GM18909 (cell line): Measurements from ENCODE around the gene ARSK.
"Not testable (repeated sequence)": the region's sequence is repeated elsewhere in the genome, so short reads cannot be mapped to it uniquely, and the experiment has no call there.

Experiments
- ATAC-seq: cut with Tn5 transposase; IDR thresholded peaks from one replicate; pipeline ENCODE4 v1.9.1; 2021; ENCODE audit warnings: mild to moderate bottlenecking; ENCODE audit not compliant: unreplicated experiment, poor library complexity

Gene ARSK

DNA sequence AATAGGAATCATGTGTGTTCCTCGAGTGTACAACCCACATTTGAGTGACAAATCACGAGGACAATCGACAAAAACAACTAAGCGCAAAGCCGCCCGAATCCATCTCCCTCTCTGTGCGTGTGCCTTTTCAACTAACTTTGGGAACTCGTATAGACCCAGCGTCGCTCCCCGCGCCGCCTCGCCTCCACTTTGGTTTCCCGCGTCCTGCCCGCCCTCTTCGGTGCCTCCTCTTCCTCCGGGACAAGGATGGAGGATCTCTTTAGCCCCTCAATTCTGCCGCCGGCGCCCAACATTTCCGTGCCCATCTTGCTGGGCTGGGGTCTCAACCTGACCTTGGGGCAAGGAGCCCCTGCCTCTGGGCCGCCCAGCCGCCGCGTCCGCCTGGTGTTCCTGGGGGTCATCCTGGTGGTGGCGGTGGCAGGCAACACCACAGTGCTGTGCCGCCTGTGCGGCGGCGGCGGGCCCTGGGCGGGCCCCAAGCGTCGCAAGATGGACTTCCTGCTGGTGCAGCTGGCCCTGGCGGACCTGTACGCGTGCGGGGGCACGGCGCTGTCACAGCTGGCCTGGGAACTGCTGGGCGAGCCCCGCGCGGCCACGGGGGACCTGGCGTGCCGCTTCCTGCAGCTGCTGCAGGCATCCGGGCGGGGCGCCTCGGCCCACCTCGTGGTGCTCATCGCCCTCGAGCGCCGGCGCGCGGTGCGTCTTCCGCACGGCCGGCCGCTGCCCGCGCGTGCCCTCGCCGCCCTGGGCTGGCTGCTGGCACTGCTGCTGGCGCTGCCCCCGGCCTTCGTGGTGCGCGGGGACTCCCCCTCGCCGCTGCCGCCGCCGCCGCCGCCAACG lies 65.3 kb downstream of the ARSK start, which contains the start of gene GPR150:
Gene GPR150 (plus strand): TSS at position 58 of the 840 bp plus-strand sequence. CDS start 189 bp downstream, at position 247.
- peak; percentile 70 for ATAC-seq

DNA sequence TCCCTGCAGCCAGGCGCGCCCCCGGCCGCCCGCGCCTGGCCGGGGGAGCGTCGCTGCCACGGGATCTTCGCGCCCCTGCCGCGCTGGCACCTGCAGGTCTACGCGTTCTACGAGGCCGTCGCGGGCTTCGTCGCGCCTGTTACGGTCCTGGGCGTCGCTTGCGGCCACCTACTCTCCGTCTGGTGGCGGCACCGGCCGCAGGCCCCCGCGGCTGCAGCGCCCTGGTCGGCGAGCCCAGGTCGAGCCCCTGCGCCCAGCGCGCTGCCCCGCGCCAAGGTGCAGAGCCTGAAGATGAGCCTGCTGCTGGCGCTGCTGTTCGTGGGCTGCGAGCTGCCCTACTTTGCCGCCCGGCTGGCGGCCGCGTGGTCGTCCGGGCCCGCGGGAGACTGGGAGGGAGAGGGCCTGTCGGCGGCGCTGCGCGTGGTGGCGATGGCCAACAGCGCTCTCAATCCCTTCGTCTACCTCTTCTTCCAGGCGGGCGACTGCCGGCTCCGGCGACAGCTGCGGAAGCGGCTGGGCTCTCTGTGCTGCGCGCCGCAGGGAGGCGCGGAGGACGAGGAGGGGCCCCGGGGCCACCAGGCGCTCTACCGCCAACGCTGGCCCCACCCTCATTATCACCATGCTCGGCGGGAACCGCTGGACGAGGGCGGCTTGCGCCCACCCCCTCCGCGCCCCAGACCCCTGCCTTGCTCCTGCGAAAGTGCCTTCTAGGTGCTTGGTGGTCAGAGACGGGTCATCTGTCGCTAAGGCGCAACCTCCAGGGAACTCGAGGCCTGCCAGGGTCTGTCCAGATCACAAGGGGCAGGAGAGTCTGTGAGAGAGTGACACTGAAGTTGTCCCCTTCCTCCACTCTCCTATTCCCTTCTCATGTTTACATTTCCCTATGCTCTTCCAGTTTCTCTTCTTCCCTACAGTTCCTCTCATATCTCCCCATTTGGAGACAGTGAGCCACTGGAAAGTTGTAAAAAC lies 66.3 kb downstream of the ARSK start:
- ATAC-seq, result peak; percentile 46

DNA sequence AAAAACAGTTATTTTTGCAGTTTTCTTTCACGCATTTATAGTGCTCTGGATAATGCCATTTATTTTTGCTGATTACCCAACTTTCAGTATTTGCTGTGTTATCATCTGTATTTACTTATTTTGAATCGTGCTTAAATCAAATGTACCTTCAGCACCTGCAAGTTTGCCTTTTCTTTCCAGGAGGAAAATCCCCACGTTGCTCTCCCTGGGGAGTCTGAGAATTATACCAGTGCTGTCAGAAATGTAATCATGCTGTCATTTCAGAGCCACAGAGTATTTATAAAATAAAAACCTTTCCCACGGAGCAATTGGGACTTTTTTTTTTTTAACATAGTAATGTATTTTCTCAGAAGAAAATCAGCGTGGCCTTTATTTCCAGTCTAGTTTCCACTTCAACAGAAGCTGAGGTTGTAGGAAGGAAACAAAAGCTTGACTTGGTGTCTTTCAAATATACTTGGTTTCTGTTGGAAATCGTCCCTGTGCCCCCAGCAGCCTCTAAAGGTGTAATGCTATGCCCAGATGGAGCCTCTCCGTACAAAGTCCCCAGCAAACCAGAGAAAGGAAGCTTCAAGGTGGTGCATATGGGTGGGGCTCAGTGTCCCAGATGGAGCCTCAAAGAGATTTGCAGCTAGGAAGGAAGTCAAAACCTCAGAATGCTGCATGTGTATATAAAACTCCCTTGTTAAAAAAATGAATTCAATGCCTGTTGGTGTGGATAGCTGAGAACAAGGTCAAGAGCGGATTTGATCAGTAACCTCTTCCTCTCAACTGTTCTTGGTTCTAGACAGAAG lies 67.1 kb downstream of the ARSK start:
- ATAC-seq, result no peak

DNA sequence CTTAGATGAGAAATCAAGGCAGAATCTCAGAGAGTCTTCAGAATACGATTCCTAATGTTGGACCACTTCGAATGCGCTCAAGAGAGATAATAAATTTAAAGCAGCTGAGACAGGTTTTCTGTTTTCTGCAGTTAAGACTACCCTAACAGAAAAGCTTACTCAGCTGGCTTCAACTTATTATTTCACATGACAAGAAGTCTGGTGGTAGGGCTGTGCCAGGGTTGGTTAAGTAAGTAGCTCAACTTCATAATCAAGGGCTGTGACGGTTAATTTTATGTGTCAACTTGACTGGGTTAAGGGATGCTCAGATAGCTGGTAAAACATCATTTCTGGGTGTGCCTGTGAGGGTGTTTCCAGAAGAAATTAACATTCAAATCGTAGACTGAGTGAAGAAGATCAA lies 68.8 kb downstream of the ARSK start:
- ATAC-seq, result no peak

DNA sequence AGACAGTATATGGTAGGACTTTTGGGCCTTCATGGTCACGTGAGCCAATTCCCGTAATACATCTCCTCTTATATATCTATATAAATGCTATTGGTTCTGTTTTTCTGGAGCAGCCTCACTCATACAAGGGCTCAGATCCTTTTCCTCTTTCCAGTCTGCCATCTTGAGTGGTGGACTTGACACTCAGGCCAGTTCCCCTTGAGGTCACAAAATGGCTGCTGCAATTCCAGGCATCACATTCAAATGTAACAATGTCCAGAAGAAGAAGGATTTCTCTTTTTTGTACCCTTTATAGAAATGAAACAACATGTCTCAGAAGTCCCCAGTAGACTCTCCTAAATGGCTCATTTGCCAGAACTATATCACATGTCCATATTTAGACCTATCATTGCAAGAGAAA lies 69.5 kb downstream of the ARSK start:
- ATAC-seq, result no peak

DNA sequence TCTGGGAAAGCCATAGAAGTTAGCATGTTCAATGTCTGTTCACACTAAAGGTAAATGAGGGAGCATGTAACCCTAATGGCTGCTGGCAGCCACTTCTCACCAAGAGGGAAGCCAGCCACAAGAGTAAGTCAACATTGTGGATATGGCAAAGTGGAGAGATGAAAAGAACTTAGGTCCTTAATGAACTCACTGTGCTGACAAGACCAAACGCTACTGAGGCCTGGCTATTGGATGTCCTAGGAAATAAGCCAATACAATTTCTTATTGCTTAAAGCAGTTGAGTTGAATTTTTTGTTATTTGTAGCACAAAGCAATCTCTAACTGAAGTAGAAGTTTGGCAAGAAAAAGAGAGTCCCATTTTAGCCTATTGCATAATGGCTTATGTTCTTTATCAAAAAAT lies 71.8 kb downstream of the ARSK start:
- no peak for ATAC-seq

DNA sequence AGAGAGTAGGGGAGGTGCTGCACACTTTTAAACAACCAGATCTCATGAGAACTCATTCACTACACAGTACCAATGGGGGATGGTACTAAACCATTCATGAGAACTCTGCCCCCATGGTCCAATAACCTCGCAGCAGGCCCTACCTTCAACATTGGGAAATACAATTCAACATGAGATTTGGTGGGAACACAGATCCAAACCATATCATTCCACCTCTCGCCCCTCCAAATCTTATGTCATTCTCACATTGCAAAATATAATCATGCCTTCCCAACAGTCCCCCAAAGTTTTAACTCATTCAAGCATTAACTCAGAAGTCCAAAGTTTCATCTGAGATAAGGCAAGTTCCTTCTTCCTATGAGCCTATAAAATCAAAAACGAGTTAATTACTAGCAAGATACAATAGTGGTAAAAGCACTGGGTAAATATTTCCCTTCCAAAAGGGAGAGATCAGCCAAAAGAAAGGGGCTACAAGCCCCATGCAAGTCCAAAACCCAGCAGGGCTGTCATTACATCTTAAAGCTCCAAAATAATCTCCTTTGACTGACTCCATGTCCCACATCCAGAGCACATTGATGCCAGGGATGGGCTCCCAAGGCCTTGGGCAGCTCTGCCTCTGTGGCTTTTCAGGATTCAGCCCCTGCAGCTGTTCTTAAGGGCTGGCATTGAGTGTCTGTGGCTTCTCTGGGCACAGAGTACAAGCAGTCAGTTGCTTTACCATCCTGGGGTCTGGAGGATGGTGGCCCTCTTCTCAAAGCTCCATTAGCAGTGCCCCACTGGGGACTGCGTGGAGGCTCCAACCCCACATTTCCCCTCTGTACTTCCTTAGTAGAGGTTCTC lies 73.3 kb downstream of the ARSK start:
- ATAC-seq, result no peak

DNA sequence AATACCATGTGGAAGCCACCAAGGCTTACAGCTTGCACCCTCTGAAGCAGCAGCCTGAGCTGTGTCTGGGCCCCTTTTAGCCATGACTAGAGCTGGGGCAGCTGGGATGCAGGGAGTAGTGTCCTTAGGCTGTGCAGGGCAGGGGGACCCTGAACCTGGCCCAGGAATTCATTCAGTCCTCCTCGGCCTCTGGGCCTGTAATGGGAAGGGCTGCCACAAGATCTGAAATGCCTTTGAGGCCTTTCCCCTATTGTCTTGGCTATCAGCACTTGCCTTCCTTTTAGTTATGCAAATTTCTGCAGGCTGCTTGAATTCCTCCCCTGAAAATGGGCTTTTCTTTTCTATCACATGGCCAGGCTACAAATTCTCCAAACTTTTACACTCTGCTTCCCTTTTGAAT lies 74.0 kb downstream of the ARSK start:
- ATAC-seq, result no peak

DNA sequence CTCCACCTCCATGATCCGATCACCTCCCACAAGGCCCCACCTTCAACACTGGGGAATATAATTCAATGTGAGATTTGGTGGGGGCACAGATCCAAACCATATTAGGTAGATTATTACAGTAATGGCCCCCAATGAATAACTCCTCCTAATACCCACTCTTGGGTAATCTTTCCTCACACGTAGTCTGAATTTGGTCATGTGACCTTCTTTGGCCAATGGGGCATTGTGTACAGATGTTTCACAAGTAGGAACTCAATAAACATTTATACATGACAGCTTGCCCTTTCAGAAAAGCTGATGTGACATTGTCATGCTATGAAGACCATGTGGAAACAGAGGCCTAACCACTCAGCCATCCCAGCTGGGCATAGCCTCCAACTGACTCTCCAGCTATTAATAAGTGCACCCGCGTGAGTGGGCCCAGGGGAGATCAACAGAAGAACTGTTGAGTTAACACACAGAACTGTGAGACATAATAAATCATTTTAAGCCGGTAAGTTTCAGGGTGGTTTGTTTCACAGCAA lies 75.6 kb downstream of the ARSK start:
- no peak for ATAC-seq

DNA sequence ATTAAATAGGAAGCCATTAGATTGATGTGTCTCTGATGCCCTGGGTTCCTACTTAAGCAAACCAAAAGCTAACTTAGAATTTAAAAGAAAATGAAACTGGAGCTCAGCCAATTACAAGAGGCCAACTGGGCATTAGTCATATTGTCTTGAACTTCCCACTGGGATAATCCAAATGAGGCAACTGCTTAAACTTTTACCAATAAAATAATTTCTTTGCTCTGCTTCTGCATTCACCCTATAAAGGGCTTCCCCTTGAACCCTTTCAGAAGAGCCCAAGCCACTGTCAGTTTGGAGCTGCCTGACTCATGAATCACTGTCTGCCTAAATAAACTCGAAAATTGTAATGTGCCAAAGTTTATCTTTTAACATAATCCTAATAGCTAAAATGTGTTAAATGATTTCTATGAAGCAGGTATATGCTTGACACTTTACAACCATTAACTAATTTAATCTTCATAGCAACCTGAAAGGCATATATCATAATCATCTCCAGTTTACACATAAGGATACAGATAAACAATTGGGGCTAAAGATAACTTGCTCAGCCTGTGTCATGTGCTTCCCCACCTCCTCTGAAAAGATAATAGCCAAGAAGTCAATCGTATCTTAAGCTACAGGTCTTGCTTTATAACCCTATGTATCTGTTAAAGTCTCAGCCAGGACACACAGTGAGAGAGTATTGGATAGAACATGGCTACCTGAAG lies 76.5 kb downstream of the ARSK start:
- peak; percentile 22 for ATAC-seq

DNA sequence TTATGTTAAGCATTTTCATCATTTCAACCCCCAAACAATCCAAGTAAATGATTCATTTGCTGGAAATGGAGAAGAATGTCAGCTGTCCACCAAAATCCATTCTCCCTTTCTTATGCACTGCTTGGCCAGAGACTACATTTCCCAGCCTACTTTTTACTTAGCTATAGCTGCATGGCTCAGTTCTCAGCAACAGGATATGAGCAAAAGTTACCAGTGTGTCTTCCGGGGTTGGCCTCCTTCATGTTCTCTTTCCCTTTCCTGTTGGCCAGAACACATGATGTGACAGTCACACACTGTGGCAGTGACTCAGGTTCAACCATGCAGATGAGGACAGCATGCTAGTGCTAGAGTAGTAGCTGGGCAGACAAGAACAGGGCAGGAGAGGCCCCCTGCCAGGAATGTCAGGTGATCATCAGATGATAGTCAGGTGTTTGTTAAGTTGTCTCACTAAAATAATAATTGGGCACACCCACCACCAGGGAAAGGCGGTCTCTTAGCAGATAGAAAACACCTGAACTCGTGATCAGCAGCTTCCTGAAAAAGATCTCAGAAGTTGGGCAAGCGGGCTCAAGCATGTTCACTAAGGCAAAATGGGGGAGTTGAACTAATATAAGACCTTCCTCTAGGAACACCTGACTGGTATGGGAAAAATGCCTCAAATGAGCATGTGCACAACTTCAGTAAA lies 77.2 kb downstream of the ARSK start:
- peak; percentile 94 for ATAC-seq

DNA sequence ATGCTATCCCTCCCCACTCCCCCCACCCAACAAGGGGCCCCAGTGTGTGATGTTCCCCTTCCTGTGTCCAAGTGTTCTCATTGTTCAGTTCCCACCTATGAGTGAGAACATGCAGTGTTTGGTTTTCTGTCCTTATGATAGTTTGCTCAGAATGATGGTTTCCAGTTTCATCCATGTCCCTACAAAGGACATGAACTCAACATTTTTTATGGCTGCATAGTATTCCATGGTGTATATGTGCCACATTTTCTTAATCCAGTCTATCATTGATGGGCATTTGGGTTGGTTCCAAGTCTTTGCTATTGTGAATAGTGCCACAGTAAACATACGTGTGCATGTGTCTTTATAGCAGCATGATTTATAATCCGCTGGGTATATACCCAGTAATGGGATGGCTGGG lies 78.0 kb downstream of the ARSK start:
- ATAC-seq, result not testable (repeated sequence)

DNA sequence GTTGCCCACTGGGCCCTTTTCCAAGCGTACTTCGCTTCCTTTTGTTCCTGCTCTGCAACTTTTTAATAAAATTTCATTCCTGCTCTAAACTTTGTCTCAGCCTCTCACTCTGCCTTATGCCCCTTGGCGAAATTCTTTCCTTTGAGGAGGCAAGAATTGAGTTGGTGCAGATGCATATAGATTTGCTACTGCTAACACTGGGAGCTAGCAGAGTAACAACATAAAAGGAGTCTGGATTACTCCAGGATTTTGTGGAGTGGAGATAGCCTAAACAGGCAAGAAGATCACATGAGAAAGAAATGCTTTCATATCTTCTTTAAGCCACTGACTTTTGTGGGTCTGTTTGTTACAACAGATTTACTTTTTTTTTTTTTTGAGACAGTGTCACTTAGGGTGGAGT lies 78.8 kb downstream of the ARSK start:
- no peak for ATAC-seq

DNA sequence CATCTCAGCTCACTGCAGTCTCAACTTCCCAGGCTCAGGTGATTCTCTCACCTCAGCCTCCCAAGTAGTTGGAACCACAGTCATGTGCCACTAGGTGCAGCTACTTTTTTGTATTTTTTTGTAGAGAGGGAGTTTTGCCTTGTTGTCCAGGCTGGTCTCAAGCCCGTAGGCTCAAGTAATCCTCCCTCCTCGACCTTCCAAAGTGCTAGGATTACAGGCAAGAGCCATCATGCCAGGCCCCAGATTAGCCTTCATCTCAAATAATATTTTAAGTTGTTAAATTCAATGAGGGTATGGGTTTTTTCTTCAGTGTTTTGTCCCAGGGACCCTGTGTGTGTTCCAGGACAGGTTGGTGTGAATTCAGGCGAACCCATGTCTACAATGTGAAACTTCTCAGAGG lies 79.2 kb downstream of the ARSK start:
- no peak for ATAC-seq

DNA sequence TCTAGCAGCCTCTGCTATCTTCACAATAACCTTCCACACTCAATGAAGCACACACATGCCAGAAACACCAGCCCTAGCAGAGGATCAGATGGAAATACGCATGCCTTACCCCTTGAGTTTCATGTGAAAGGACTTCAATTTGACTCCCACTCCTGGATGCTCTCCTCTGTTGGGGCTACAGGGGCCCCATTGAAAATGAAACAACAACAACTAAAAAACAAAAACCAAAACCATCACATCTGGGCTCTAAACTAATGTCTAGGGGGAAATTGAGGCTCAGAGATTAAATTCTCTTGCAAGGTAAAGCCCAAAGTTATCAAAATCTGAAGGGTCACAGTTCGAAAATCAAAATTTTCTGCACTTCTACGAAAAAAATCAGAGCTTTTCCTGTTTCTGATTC lies 83.7 kb downstream of the ARSK start:
- ATAC-seq, result no peak

DNA sequence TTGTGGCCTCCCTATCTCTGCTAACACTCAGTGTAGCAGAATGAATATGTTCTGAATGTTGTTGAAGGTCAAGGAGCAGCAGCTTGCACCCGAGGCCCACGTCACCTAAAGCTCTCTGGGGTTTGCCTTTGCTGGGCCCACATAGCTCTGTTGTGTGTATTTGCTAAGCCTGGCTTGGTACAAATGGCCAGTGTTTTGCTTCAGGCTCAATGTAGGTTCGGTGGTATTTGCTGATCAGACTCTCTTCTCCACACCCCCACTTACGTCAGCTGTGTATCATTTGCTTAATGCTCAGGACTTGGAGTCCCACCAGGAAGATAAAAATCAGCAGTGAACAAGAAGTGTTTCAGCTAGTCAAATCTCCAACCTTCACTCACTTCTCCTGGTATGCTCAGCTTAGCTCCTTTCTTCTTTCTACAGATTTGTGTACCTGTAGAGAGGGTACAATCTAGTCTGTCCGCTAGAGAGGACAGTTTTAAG lies 86.9 kb downstream of the ARSK start:
- no peak for ATAC-seq

DNA sequence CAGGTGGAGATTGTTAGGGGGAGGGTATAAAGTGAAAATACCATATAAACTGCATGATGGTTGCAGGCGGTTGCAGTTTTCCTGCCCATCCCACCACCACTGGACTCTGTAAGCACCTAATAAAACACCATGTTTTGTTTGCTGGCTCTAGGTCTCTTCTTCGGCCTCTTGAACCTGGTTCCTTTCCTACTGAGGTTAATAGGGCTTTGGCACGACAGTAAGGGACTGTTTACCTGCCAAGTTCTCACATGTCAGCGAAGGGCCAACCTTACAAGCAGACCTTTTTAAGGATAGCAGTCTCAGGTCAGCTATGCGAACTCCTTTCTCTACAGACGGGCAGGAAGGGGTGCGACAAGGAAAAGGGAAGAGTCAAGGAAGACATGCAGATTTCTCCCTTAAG lies 88.3 kb downstream of the ARSK start:
- no peak for ATAC-seq
